Measurements from ENCODE around the gene SH2B2. TPM values are rescaled to one million over a fixed set of nuclear protein-coding genes. Genes with fewer than 3 reads are reported as not detected.

The SH2B2 gene
- total RNA-seq, 1 donor from 2014 or later, result 13.6 TPM

GRCh38 chr7:102255916-102256315, 30.8 kb upstream of the SH2B2 start:
- H3K4me3 ChIP-seq (ENCODE audit: low read depth, low read length), result no peak overlapping the region
- TF ChIP-seq, protein P1, sequence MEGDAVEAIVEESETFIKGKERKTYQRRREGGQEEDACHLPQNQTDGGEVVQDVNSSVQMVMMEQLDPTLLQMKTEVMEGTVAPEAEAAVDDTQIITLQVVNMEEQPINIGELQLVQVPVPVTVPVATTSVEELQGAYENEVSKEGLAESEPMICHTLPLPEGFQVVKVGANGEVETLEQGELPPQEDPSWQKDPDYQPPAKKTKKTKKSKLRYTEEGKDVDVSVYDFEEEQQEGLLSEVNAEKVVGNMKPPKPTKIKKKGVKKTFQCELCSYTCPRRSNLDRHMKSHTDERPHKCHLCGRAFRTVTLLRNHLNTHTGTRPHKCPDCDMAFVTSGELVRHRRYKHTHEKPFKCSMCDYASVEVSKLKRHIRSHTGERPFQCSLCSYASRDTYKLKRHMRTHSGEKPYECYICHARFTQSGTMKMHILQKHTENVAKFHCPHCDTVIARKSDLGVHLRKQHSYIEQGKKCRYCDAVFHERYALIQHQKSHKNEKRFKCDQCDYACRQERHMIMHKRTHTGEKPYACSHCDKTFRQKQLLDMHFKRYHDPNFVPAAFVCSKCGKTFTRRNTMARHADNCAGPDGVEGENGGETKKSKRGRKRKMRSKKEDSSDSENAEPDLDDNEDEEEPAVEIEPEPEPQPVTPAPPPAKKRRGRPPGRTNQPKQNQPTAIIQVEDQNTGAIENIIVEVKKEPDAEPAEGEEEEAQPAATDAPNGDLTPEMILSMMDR (conservative IDR thresholded peaks at IDR 0.05; ENCODE audit: low read depth, low read length), result no peak
- no peak for DNase-seq (ENCODE audit: low read depth)

DNA sequence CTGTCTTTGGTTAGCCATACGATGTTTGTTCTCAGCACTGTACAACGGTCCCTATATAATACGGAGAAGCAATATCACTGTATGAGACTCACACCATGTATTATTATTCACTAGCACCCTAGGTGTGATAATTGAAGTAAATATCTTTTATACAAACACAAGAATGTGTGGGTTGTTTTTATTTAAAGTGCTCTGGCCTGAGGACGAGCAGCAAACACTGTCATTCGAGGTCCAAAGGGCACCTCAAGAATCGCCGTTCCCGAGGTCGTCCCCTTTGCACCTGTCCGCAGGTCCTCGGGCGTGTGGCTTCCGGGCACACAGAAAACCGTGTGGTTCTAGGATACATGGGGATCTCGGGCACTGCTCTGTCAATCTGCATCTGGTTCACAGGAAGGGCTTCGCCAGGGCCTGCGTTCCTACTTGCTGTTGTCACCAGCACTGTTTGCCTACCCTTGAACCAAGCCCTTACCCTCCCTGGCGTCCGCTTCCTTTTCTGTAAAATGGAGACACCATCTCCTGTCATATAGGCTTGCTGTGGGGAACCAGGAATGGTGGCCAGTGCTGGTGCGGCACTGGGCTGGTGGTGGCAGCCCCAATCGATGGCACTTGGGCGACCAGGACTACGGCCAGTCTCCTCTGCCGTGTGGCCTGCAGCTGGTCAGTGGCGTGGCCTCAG, 28.5 kb upstream of the SH2B2 start:
- TF ChIP-seq, protein P1 (conservative IDR thresholded peaks at IDR 0.05; ENCODE audit: low read depth, low read length), result no peak
- DNase-seq (ENCODE audit: low read depth), result no peak
- no peak overlapping the region for H3K4me3 ChIP-seq (ENCODE audit: low read depth, low read length)

- TF ChIP-seq, protein P1 (conservative IDR thresholded peaks at IDR 0.05; ENCODE audit: low read depth, low read length), result no peak
- no peak for DNase-seq (ENCODE audit: low read depth)
- no peak overlapping the region for H3K4me3 ChIP-seq (ENCODE audit: low read depth, low read length)
Observed at GRCh38 chr7:102258749-102259107, 27.9 kb upstream of the SH2B2 start.

DNA sequence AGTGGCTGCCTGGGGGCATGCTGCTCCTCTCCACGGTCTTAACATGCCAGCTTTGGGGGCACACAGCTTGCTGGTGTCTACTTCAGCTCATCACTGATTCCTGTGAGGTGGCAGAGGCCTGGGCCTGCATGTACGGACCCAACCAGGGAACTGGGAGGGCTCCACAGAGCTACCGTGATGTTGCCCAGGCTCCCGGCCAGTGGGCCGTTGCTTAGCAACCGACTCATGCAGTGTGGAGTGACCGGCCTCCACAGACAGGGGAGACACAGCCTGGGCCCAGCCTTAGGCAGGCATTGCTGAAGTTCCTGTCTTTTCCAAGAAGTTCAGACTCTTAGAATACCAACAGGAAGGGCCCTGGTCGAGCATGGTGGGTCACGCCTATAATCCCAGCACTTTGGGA, 25.8 kb upstream of the SH2B2 start:
- no peak for DNase-seq (ENCODE audit: low read depth)
- H3K4me3 ChIP-seq (ENCODE audit: low read depth, low read length), result no peak overlapping the region

DNA sequence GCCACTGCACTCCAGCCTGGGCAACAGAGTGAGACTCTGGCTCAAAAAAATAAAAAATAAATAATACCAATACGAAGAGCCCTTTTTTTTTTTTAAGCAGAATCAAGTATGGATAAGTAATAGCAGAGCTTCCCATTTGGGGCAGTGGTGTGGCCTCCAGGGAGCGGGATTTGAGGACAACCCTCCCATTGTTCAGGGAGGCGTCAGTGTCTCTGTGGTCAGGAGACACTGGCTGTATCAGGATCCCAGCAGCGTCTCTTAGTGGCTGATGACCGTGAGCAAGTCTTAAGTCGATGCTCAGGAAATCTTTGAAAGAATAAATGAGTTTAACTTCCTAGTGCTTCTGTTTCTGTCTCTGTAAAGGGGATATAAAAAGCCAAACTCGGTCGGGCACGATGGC, 25.2 kb upstream of the SH2B2 start:
- H3K4me3 ChIP-seq (ENCODE audit: low read depth, low read length), result no peak overlapping the region
- no peak for DNase-seq (ENCODE audit: low read depth)
- TF ChIP-seq, protein P1 (conservative IDR thresholded peaks at IDR 0.05; ENCODE audit: low read depth, low read length), result no peak

More for the DNA sequence above, 25.8 kb upstream of the SH2B2 start:
- TF ChIP-seq, protein P1 (conservative IDR thresholded peaks at IDR 0.05; ENCODE audit: low read depth, low read length), result no peak

GRCh38 chr7:102262546-102262945, 24.1 kb upstream of the SH2B2 start:
- H3K4me3 ChIP-seq (ENCODE audit: low read depth, low read length), result no peak overlapping the region
- TF ChIP-seq, protein P1 (conservative IDR thresholded peaks at IDR 0.05; ENCODE audit: low read depth, low read length), result no peak
- no peak for DNase-seq (ENCODE audit: low read depth)

- TF ChIP-seq, protein P1 (conservative IDR thresholded peaks at IDR 0.05; ENCODE audit: low read depth, low read length), result no peak
- H3K4me3 ChIP-seq (ENCODE audit: low read depth, low read length), result no peak overlapping the region
- no peak for DNase-seq (ENCODE audit: low read depth)
Observed at GRCh38 chr7:102264367-102264891, 22.2 kb upstream of the SH2B2 start.

Measured in epithelial cell of proximal tubule (primary cell).